ENCODE data around the gene RETREG1.
"Not testable (repeated sequence)": the region's sequence is repeated elsewhere in the genome, so short reads cannot be mapped to it uniquely, and the experiment has no call there.

The RETREG1 gene

GRCh38 chr5:16454686-16455085, 162.1 kb downstream of the RETREG1 start:
- TF ChIP-seq CTCF (IDR thresholded peaks at IDR 0.05; ENCODE audit: unreplicated experiment in 3 of 3) = no peak
- Mint-ChIP-seq H3K9me3 (no peaks in the 10 kb centered on the region), H3K27me3 (ENCODE audit: low read depth) (no peaks in the 10 kb centered on the region), H3K27ac (no peak overlapping the region), H3K4me3 (no peak overlapping the region), H3K36me3 (ENCODE audit: low read depth) (peaks cover 51% of the 10 kb centered on the region), H3K4me1 (peaks cover 12% of the 10 kb centered on the region)

GRCh38 chr5:16453609-16454008, 163.2 kb downstream of the RETREG1 start:
- Mint-ChIP-seq H3K27ac (no peak overlapping the region), H3K9me3 (no peaks in the 10 kb centered on the region), H3K4me3 (no peak overlapping the region), H3K4me1 (peaks cover 7% of the 10 kb centered on the region), H3K27me3 (ENCODE audit: low read depth) (no peaks in the 10 kb centered on the region), H3K36me3 (ENCODE audit: low read depth) (peaks cover 54% of the 10 kb centered on the region)
- TF ChIP-seq CTCF (IDR thresholded peaks at IDR 0.05; ENCODE audit: unreplicated experiment in 3 of 3) = no peak

- no peak overlapping the region for H3K27ac Mint-ChIP-seq
- H3K9me3 Mint-ChIP-seq = no peaks in the 10 kb centered on the region
- TF ChIP-seq CTCF (IDR thresholded peaks at IDR 0.05; ENCODE audit: unreplicated experiment in 3 of 3) = no peak
- H3K36me3 Mint-ChIP-seq (ENCODE audit: low read depth) = peaks cover 61% of the 10 kb centered on the region
- H3K27me3 Mint-ChIP-seq (ENCODE audit: low read depth) = no peaks in the 10 kb centered on the region
- no peaks in the 10 kb centered on the region for H3K4me1 Mint-ChIP-seq
- H3K4me3 Mint-ChIP-seq = no peak overlapping the region
Measured at GRCh38 chr5:16450163-16450562, 166.6 kb downstream of the RETREG1 start.

- no peak for TF ChIP-seq CTCF (IDR thresholded peaks at IDR 0.05; ENCODE audit: unreplicated experiment in 3 of 3)
- H3K9me3 Mint-ChIP-seq = no peaks in the 10 kb centered on the region
- no peak overlapping the region for H3K27ac Mint-ChIP-seq
- peaks cover 50% of the 10 kb centered on the region for H3K36me3 Mint-ChIP-seq (ENCODE audit: low read depth)
- no peak overlapping the region for H3K4me3 Mint-ChIP-seq
- H3K27me3 Mint-ChIP-seq (ENCODE audit: low read depth) = no peaks in the 10 kb centered on the region
- H3K4me1 Mint-ChIP-seq = no peaks in the 10 kb centered on the region
Measured at GRCh38 chr5:16446993-16447392, 169.8 kb downstream of the RETREG1 start.

- H3K9me3 Mint-ChIP-seq = no peaks in the 10 kb centered on the region
- no peak overlapping the region for H3K4me3 Mint-ChIP-seq
- H3K27me3 Mint-ChIP-seq (ENCODE audit: low read depth) = no peaks in the 10 kb centered on the region
- H3K27ac Mint-ChIP-seq = no peak overlapping the region
- H3K36me3 Mint-ChIP-seq (ENCODE audit: low read depth) = no peaks in the 10 kb centered on the region
- TF ChIP-seq CTCF (IDR thresholded peaks at IDR 0.05; ENCODE audit: unreplicated experiment in 3 of 3) = no peak
- peaks cover 17% of the 10 kb centered on the region for H3K4me1 Mint-ChIP-seq
Measured at GRCh38 chr5:16437977-16438376, 178.8 kb downstream of the RETREG1 start.

- H3K4me1 Mint-ChIP-seq = peaks cover 30% of the 10 kb centered on the region
- not testable (repeated sequence) for H3K27me3 Mint-ChIP-seq (ENCODE audit: low read depth); H3K4me3 Mint-ChIP-seq; H3K9me3 Mint-ChIP-seq; H3K36me3 Mint-ChIP-seq (ENCODE audit: low read depth); H3K27ac Mint-ChIP-seq
Measured at GRCh38 chr5:16436065-16436682, 180.6 kb downstream of the RETREG1 start.
